GM12878 (cell line): ENCODE data around the gene FOXK1. TPM values are rescaled to one million over a fixed set of nuclear protein-coding genes. Genes with fewer than 3 reads are reported as not detected.

ENCODE experiments used
- ATAC-seq: fragments of 200-7000 bp; cut with Tn5 transposase; 3 replicates; pipeline ENCODE4 v1.9.1; 2020; ENCODE audit warnings: mild to moderate bottlenecking, moderate library complexity
- BruUV-seq: library from RNA; stranded (reverse); fragments of 400-500 nt; replicated peaks from 2 replicates; lab custom pipeline; 2021; lab: Mats Ljungman, UMichigan
- CTCF ChIA-PET: fragments of 300-600 bp; sonication (Branson Sonifier 250); formaldehyde crosslinking; extraction: SDS; loops from one replicate; lab custom pipeline; 2021; ENCODE audit warnings: inconsistent platforms; lab: Yijun Ruan, JAX
- POLR2A ChIA-PET: fragments of 350-600 bp; formaldehyde crosslinking; extraction: SDS; loops from one replicate; lab custom pipeline; 2021; ENCODE audit warnings: inconsistent platforms; lab: Charles Lee
- RAD21 ChIA-PET: fragments of 300-600 bp; sonication (Branson Sonifier 250); formaldehyde crosslinking; loops from one replicate; lab custom pipeline; 2023; ENCODE audit warnings: antibody characterized with exemption; ENCODE audit not compliant: unreplicated experiment; lab: Charles Lee
- SMC1A ChIA-PET: fragments of 300-600 bp; sonication (Branson Sonifier 250); formaldehyde crosslinking; loops from one replicate; lab custom pipeline; 2023; ENCODE audit not compliant: unreplicated experiment, uncharacterized antibody; lab: Charles Lee
- DNase-seq: peaks from one replicate; pipeline ENCODE4 v3.0.0-alpha.2; 2011; ENCODE audit warnings: low read depth, low spot score
- FAIRE-seq: peaks from 3 replicates; lab custom pipeline; 2011; peaks lifted over from hg19 to GRCh38; lab: Jason Lieb, UNC
- H2AFZ ChIP-seq: 2 replicates; pipeline ENCODE4 v1.6.0; 2011; ENCODE audit warnings: low read depth, low read length, control low read depth; ENCODE audit not compliant: control insufficient read depth
- H3K27ac ChIP-seq: 2 replicates; pipeline ENCODE4 v1.5.1; 2011; ENCODE audit warnings: control low read depth; ENCODE audit not compliant: control insufficient read depth, insufficient read depth
- H3K27me3 ChIP-seq, 2 experiments: replicated peaks in 1 of 2; 2 replicates each; pipeline versions ENCODE4 v1.6.0 to v1.6.1; 2011; ENCODE audit warnings: low read length in 1 of 2; ENCODE audit not compliant: control insufficient read depth in 2 of 2, insufficient read depth in 2 of 2
- H3K36me3 ChIP-seq, 2 experiments: 2 replicates each; pipeline ENCODE4 v1.5.1; 2011; ENCODE audit warnings: low read length in 1 of 2; ENCODE audit not compliant: control insufficient read depth in 2 of 2, insufficient read depth in 2 of 2
- H3K4me1 ChIP-seq: 2 replicates; pipeline ENCODE4 v1.6.1; 2011; ENCODE audit warnings: mild to moderate bottlenecking, low read length, moderate library complexity, mixed read lengths; ENCODE audit not compliant: control insufficient read depth, insufficient read depth
- H3K4me2 ChIP-seq: 2 replicates; pipeline ENCODE4 v1.6.0; 2011; ENCODE audit warnings: control low read depth; ENCODE audit not compliant: control insufficient read depth, insufficient read depth
- H3K4me3 ChIP-seq: fragments of 200-600 bp; sonication (generic); 2 replicates; pipeline ENCODE4 v1.5.1; 2016
- H3K79me2 ChIP-seq: 2 replicates; pipeline ENCODE4 v1.6.0; 2011; ENCODE audit warnings: low read length; ENCODE audit not compliant: control insufficient read depth, insufficient read depth
- H3K9ac ChIP-seq: 2 replicates; pipeline ENCODE4 v1.8.0; 2011; ENCODE audit warnings: low read length, control low read depth, mixed read lengths; ENCODE audit not compliant: control insufficient read depth, insufficient read depth
- H3K9me3 ChIP-seq: replicated peaks from 3 replicates; pipeline ENCODE4 v1.5.1; 2011; ENCODE audit warnings: mild to moderate bottlenecking, low read length; ENCODE audit not compliant: control insufficient read depth, insufficient read depth
- H4K20me1 ChIP-seq: 2 replicates; pipeline ENCODE4 v1.6.0; 2011; ENCODE audit not compliant: control insufficient read depth, insufficient read depth
- BRCA1 ChIP-seq: IDR thresholded peaks from 2 replicates; pipeline ENCODE4 v1.6.1; 2011; ENCODE audit warnings: low read depth, low read length, improper control_type of control experiment
- CEBPZ ChIP-seq: fragments of 150-350 bp; IDR thresholded peaks from 2 replicates; pipeline ENCODE4 v1.6.1; 2016; ENCODE audit warnings: low read depth, low read length
- HDAC6 ChIP-seq: fragments of 200-600 bp; sonication (generic); IDR thresholded peaks from one replicate; pipeline ENCODE4 v1.8.0; 2017; ENCODE audit warnings: antibody characterized with exemption; ENCODE audit not compliant: unreplicated experiment
- MEF2A ChIP-seq: IDR thresholded peaks from 2 replicates; pipeline ENCODE4 v1.6.1; 2011; ENCODE audit warnings: low read depth, mild to moderate bottlenecking, low read length, moderate library complexity; ENCODE audit not compliant: insufficient read depth
- PAX5 ChIP-seq: IDR thresholded peaks from 2 replicates; pipeline ENCODE4 v1.6.1; 2011; ENCODE audit warnings: low read depth, low read length, borderline replicate concordance
- PKNOX1 ChIP-seq: fragments of 450-650 bp; IDR thresholded peaks from 2 replicates; pipeline ENCODE4 v1.6.1; 2016; ENCODE audit warnings: mild to moderate bottlenecking
- RAD21 ChIP-seq: IDR thresholded peaks from 2 replicates; pipeline ENCODE4 v1.6.1; 2011; ENCODE audit warnings: mild to moderate bottlenecking, low read depth, low read length, moderate library complexity; ENCODE audit not compliant: insufficient read depth
- SUPT20H ChIP-seq: IDR thresholded peaks from 2 replicates; pipeline ENCODE4 v1.6.1; 2011; ENCODE audit warnings: low read depth, mild to moderate bottlenecking, low read length, moderate library complexity, borderline replicate concordance; ENCODE audit not compliant: control insufficient read depth
- TCF12 ChIP-seq: IDR thresholded peaks from 2 replicates; pipeline ENCODE4 v1.6.1; 2011; ENCODE audit warnings: low read depth, mild to moderate bottlenecking, low read length
- WGBS: methylation state at CpG from one replicate; pipeline ENCODE4 v1.1.6; 2016; ENCODE audit warnings: low lambda C conversion rate; ENCODE audit not compliant: insufficient replicate concordance, insufficient coverage; ENCODE audit errors: missing lambda C conversion rate; 5-methylcytosine and 5-hydroxymethylcytosine counted together
- in situ Hi-C: fragments of 300-500 bp; cut with MboI; formaldehyde crosslinking; loops from 9 replicates; pipeline ENCODE4 v1.14.3; 2018; ENCODE audit warnings: mixed read lengths
- intact Hi-C: fragments of 100-400 bp; cut with micrococcal nuclease; formaldehyde crosslinking; loops from one replicate; pipeline ENCODE4 v1.14.2; 2022; ENCODE audit not compliant: unreplicated experiment
- polyA plus RNA-seq, 11 experiments: library from polyadenylated mRNA; depleted of rRNA in 4 of 11; unstranded in 6 of 11; stranded (reverse) in 5 of 11; fragments of >200 nt; fragmentation: Nextera tagmentation in 4 of 11; fragmentation: Illumina TruSeq in 1 of 11; extraction: Ambion mirVana in 4 of 11; extraction: Trizol in 1 of 11; gene quantifications; 1 replicate in 1 of 11; 2 replicates in 10 of 11; pipeline versions ENCODE4 v1.2.1 to v1.2.3, GENCODE V29; 2011 to 2016; ENCODE audit warnings: inconsistent platforms in 2 of 11, missing spikeins in 2 of 11, low read depth in 1 of 11
- total RNA-seq, 4 experiments: library from RNA; depleted of rRNA in 3 of 4; stranded (reverse); fragments of >200 nt in 3 of 4; fragmentation: Illumina TruSeq in 1 of 4; extraction: Trizol in 1 of 4; gene quantifications; 2 replicates each; pipeline versions ENCODE4 v1.2.1 to v1.2.3, GENCODE V29; 2013 to 2021

Gene FOXK1
- total and polyA plus RNA-seq, 10 of the 15 experiments (the other 5 are each of a cell fraction or from before 2014, with no cell fraction given), result 0.24 to 31.8 (median 4.5) TPM

GRCh38 chr7:4754433-4755010, 72.4 kb downstream of the FOXK1 start (continued):
- TF ChIP-seq HDAC6 (no peak), BRCA1 (no peak)
- TF ChIP-seq, all 136 proteins: peak for 0

GRCh38 chr7:4755045-4755444, 73.0 kb downstream of the FOXK1 start:
- H3K9me3 ChIP-seq, result no peaks in the 10 kb centered on the region
- TF ChIP-seq TCF12 (no peak), CEBPZ (no peak), PAX5 (no peak), PKNOX1 (no peak), MEF2A (no peak), SUPT20H (no peak), RAD21 (no peak)
- no peak overlapping the region for H3K9ac ChIP-seq
- intact Hi-C loops (no loop called here), in situ Hi-C loops (no loop called here)
- H3K4me3 ChIP-seq, result no peak overlapping the region
- no peaks in the 10 kb centered on the region for H3K27me3 ChIP-seq
- peaks cover 1% of the 10 kb centered on the region; the same call in 1 of the 2 replicates for H3K79me2 ChIP-seq
- FAIRE-seq (no peak), DNase-seq (no peak), ATAC-seq (no peak)
- peaks cover 18 to 24% of the 10 kb centered on the region in 2 experiments; a peak in 3 of 4 replicates for H3K36me3 ChIP-seq
- ChIA-PET POLR2A (interaction anchor here (1.3 kb wide), 1 partner anchor 21 kb away, joined by 3 read pairs; the partner anchor contains the start of gene AP5Z1), RAD21 (no interaction called here), CTCF (interaction anchor here (0.7 to 1.4 kb wide), 6 partner anchors 18 to 143 kb away, joined by 3 to 7 read pairs (median 3); partner anchors contain the start of gene AP5Z1), SMC1A (interaction anchor here (1.2 kb wide), 1 partner anchor 114 kb away, joined by 3 read pairs; no protein-coding TSS in a partner anchor)
- WGBS, result 97% methylated on average over 24 of the region's 24 CpGs
- H3K4me1 ChIP-seq, result peaks cover 14% of the 10 kb centered on the region
- H4K20me1 ChIP-seq, result no peaks in the 10 kb centered on the region
- H3K4me2 ChIP-seq, result no peak overlapping the region
- BruUV-seq, result no TSS peak
- no peak overlapping the region for H2AFZ ChIP-seq
- no peak overlapping the region for H3K27ac ChIP-seq
